NCI-H69 (cell line): ENCODE results near the gene CELF2.
"Not testable (repeated sequence)": the region's sequence is repeated elsewhere in the genome, so short reads cannot be mapped to it uniquely, and the experiment has no call there.

Experiments used
- DNase-seq: peaks from one replicate; lab custom pipeline; 2025; lab: John Stamatoyannopoulos, UW

Gene CELF2

DNA sequence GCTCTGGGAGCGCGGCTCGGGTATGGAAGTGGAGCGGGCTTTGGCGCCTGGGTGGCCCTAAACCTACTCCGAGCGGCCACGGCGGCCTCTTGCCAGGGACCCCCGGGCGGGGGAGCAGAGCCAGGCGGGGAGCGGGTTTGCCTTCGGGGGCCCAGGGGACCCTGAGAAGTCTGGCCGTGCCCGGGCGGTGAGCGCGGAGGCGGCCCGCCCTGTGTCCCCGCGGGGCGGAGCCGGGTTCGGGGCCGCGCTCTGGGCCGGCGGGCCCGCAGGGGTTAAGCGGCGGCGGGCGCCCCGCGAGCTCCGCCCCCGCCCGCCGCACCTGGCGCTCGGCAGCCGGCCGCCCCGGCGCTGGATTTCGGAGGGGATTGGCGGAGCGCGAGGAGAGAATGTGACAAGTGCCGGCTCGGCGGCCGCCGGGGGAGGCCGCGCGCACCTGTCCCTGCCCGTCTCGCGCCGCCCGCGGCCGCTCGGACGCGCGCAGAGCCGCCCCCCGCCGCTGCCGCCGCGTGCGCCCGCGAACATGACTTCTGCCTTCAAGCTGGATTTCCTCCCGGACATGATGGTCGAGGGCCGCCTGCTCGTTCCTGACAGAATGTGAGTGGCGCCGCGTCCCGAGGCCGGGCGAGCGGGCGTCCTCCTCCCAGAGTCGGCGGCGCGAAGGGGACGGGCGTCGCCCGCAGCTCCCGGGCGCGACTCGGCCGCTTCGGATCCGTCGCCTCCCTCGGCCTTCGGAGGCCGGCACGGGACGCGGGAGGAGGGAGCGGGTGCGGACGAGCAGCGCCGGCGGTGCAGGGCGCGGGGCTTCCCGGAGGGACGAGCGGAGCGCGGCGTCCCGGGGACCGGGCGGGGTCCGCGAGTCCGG, at the start of gene CELF2:
Gene CELF2 (plus strand): TSS at position 303 of the 862 bp plus-strand sequence. CDS start 218 bp downstream, at position 521.
- peak; percentile 49 for DNase-seq

DNA sequence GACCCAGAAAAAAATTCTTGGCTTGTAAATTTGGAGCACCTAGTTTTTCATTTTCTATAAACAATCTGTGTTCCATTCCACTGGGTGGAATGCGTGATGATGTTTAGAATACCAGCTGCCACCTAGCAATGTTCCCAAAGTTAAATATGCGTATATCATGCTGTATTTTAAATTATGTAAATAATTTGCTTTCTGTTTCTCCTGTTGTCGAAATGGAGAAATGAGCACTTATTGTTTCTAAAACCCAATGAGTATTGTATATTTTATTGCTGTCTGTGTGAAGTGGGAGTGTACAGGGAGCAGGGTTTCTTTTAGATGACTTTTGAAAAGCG, 49.4 kb upstream of the CELF2 start:
- no peak for DNase-seq

GRCh38 chr10:10973310-10973709, 44.4 kb upstream of the CELF2 start:
- no peak for DNase-seq

DNA sequence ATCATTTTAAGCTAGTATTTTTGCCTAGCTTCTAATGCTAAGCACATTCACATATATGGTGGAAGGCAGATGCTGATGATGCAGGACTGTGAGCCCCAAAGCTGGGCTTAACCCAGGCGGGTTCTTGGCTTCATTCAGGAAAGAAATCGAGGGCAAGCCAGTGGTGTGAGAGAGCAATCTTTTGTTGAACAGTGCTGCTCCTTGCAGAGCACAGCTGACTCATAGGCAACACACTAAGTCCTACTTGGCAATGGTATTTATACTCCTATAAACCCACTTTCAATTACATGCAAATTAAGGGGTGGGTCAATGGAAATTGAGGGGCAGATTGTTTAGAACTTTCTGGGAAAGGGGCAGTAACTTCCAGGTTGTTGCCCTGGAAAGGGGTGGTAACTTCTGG, 42.0 kb upstream of the CELF2 start:
- no peak for DNase-seq

DNA sequence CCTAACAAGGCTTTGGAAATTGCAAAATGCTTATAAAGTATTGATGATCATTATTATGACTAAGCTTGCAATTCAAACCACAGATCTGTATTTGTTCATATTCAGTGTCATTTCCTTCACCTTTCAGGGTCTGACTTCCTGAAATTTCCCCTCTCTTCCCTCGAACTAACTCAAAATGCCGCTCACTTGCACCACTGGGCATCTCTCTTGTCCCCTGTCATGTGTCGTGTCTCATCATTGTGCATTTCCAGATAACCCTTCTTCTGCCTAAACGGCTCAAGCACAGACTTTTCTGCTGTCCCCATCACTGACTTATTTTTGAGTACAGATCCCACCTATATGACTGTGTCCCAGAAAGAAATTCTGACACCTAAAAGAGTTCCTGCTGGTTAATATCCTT, 41.0 kb upstream of the CELF2 start:
- no peak for DNase-seq

DNA sequence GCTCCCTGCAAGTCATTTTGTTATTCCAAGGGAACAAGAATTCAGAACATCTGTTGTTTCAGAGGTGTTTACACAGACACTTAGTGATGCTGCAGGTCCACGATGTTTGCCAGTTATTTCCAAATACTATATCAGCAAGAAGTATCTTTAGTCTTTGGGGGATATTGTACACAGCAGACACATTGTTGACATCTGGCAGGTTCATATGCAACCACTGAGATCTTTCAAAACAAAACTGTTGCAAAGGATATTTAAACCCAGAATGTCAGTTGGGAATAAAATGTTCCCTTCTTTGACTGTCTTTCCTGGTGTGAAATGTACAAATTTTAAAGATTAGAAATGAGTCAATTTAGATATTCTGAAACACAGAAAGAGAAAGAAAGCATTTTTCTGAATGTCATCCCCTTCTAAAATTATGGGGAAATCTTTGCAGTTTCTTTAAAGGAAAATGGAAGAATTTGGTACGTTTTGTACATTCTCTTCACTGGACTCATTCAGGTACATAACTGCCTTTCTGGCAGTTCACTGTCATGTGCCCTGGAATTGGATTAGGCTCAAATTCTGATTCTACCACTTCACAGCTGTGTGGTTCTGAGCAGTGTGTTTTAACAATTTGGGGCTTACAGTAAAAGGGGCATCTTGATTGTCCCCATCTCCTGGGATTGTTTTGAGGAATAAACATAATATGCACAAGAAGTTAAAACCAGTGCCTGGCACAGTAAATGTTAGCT, 40.3 kb upstream of the CELF2 start:
- DNase-seq: no peak

- DNase-seq: no peak
Measured at GRCh38 chr10:10977978-10978377, 39.7 kb upstream of the CELF2 start.

- DNase-seq: no peak
Measured at GRCh38 chr10:10985361-10985760, 32.3 kb upstream of the CELF2 start.

DNA sequence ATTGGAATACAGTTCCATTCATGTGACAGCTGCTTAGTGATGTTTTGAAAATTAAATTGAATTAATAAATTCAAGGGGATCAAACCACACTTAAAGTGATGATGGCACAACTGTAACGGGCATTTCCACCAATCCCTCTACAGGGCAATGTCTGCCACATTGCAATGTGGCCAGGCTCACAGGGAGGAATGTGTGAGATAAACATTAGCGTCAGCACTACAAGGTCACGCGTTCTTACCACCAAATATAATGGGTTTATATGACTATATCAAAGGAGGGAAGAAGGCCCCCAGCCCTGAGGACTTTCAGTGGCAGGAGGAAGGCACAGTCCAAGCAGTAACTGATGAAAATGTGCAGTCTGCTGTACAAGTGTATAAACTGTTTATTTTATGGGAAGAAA, 31.1 kb upstream of the CELF2 start:
- no peak for DNase-seq

GRCh38 chr10:10987111-10987510, 30.6 kb upstream of the CELF2 start:
- DNase-seq: no peak

DNA sequence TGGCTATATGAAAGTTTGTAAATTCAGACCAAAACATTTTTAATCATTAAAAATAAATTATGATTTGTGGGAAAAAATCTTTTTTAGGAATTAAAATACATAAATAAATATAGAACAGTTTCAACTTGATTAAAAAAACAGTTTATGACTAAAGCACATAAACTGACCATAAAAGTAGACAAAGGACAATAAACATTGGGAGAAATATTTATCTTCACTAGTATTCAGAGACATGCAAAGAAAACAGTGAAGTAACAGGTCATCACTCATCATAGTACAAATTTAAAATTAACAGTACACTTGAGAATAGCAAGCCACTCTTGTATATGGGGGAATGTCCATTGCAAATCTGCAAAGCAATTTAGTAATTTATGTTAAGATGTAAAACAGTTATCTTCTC, 28.0 kb upstream of the CELF2 start:
- no peak for DNase-seq

- DNase-seq: no peak
Measured at GRCh38 chr10:10991144-10991543, 26.5 kb upstream of the CELF2 start.

GRCh38 chr10:10992072-10992471, 25.6 kb upstream of the CELF2 start:
- DNase-seq: no peak

DNA sequence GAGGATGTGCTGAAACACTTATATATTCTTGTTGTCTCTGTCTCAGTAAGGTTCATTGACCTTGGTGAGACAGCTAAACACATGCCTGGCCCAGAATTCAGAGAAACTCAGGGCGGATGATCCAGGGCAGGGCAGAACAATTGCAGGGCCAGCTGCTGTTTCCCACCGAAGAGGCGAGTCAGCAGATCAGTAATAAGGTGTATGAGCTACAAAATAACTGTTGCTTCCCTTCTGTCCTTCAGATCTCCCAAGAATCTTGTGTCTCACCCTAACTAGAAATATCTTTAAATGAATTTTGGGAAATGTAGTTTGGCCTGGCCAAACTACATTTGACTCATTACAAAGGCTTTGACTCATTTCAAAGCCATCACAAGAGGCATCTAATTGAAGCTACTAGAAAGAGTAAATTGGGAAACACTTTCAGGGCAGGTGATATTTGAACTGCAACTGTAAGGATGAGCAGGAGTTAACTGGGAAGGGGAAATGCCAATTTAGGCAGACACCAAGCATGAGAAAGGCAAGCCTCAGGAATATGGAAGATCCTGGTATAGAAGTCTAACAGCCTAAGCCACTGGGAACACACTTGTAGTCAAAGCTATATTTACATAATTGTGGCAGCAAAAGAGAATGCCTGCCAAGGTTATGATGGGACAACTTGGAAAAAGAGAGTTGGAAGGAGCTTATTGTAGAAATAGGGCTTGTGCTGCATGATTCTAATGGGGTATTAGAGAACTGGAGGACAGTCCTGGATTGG, 24.5 kb upstream of the CELF2 start:
- DNase-seq: no peak

DNA sequence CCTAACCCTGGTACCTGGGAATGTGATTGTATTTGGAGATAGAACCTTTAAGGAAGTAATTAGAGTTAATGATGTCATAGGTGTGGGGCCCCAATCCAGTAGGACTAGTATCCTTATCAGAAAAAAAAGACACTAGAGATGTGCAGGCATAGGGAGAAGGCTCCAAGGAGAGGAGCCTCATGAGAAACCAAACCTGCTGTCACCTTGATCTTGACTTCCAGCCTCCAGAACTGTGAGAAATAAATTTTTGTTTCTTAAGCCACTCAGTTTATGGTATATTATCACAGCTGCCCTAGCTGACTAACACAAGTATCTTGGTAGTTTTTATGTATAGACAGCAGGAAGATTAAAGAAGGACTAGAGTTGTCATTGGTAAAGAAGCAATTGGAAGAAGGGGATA, 23.9 kb upstream of the CELF2 start:
- DNase-seq: no peak

DNA sequence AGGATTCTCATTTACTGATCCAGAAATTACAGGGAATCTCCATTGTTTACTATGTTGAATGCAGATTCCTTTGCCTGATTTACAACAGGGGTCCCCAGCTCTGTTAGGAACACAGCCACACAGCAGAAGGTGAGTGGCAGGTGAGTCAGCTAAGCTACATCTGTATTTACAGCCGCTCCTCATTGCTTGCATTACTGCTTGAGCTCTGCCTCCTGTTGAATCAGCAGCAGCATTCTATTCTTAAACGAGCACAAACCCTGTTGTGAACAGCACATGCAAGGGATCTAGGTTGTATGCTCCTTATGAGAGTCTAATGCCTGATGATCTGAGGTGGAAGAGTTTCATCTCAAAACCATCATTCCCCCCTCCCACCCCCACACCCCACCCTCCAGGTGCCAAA, 23.3 kb upstream of the CELF2 start:
- DNase-seq: no peak

- DNase-seq: no peak
Measured at GRCh38 chr10:10995120-10995519, 22.6 kb upstream of the CELF2 start.

DNA sequence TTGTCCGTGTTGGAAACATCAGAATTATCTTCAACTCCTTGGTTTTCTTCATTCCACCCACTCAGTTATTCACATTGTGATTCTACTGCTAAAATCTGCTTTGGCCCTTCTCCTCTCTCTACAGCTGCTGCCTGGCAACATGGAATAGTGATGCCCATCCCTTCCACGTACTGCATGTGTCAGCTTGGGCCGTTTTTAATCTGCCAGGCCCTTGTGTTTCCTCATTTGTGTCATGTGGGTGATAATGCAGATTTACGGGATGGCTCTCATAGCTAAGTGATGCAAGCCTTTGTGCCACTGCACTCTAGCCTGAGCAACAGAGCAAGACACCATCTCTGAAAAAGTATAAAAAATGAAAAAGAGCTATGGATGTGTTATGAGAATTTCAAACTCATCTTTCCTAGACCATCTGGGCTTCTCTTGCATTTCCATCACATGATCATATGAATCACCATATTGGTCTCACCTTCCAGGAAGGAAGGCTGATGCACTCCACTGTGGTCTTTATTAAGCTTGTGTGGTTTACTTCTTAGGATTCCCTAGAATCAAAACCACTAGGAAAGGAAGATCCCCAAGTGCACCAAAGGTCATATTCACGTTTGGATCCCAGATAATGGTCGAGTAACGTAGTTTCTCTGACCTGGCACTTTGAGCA, 20.6 kb upstream of the CELF2 start:
- no peak for DNase-seq

GRCh38 chr10:10999501-10999900, 18.2 kb upstream of the CELF2 start:
- not testable (repeated sequence) for DNase-seq

DNA sequence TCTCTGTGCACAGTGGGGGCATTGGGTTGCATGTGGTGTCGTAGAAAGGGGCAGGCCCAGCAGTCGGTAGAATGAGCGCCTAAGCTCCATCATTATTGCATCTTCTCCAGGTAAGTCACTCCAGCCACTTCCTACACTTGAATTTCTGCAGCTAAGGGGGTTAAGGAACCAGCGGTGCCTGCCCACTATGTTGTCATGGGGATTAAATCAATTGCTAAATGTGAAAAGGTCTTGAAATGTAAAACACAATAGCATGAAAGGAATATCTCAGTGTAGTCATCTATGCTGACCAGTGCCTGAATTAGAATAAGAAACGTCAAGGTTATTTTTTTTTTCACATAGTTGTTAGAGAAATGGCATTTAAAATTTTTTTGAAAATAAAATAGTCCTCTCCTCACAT, 15.2 kb upstream of the CELF2 start:
- no peak for DNase-seq

- no peak for DNase-seq
Measured at GRCh38 chr10:11002916-11003315, 14.8 kb upstream of the CELF2 start.

GRCh38 chr10:11003679-11004078, 14.0 kb upstream of the CELF2 start:
- no peak for DNase-seq
